Adipocyte (in vitro differentiated cells): ENCODE results near the gene MAGEA11.
"Not testable (repeated sequence)": the region's sequence is repeated elsewhere in the genome, so short reads cannot be mapped to it uniquely, and the experiment has no call there.

Source experiments
- DNase-seq: peaks from one replicate; pipeline ENCODE4 v3.0.0-alpha.2; 2015; ENCODE audit warnings: low read depth
- H3K27me3 ChIP-seq: replicated peaks from 2 replicates; pipeline ENCODE4 v1.7.0; 2013; ENCODE audit warnings: mild to moderate bottlenecking, low read length, moderate library complexity; ENCODE audit not compliant: control insufficient read depth, insufficient read depth
- H3K36me3 ChIP-seq: 2 replicates; pipeline ENCODE4 v1.7.0; 2013; ENCODE audit warnings: low read length, mild to moderate bottlenecking, moderate library complexity; ENCODE audit not compliant: control insufficient read depth, insufficient read depth, severe bottlenecking
- H3K4me1 ChIP-seq: 2 replicates; pipeline ENCODE4 v1.7.0; 2013; ENCODE audit warnings: mild to moderate bottlenecking, low read length, moderate library complexity; ENCODE audit not compliant: control insufficient read depth, insufficient read depth
- H3K4me3 ChIP-seq: 2 replicates; pipeline ENCODE4 v1.7.0; 2013; ENCODE audit warnings: mild to moderate bottlenecking, low read length, moderate library complexity
- H3K9ac ChIP-seq: 2 replicates; pipeline ENCODE4 v1.7.0; 2013; ENCODE audit warnings: mild to moderate bottlenecking, low read length, moderate library complexity
- H3K9me3 ChIP-seq: 2 replicates; pipeline ENCODE4 v1.7.0; 2013; ENCODE audit warnings: mild to moderate bottlenecking, low read length, moderate library complexity; ENCODE audit not compliant: control insufficient read depth

MAGEA11 gene

DNA sequence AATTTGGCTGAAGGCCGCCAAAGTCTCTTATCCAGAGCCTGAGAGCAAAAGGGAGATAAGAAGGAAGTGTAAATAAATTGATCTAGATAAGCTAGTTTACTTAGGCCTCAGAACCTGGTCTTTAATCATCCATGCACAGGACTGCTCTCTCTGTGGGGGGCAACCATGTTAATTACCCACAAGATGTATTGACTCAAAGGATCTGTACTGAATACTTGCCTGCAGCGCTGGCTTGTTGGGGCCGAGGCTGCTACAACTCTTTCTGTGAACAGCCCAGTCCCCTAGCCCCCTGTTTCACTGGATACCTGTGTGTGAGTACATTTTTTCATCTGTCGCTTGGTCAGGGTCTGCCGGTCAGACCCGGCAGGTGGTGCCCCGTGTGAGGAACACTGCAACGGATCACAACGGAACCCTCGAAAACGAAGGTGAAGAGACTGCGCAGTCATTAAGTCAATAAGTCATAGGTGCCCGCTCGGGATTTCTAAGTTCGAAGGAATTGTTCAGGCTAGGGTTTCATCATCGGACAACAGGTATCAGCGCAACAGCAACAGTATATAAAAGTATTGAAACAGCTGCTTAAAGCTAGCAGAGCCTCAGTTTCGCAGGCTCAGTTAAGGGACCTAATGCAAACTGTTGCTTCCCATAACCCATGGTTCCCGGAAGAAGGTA lies 8.3 kb downstream of the MAGEA11 start:
- H3K9ac ChIP-seq, result no peak overlapping the region
- no peak for DNase-seq
- no peak overlapping the region for H3K4me3 ChIP-seq
- no peaks in the 10 kb centered on the region for H3K36me3 ChIP-seq
- peaks cover 11% of the 10 kb centered on the region for H3K27me3 ChIP-seq
- H3K9me3 ChIP-seq, result no peaks in the 10 kb centered on the region
- no peaks in the 10 kb centered on the region for H3K4me1 ChIP-seq

DNA sequence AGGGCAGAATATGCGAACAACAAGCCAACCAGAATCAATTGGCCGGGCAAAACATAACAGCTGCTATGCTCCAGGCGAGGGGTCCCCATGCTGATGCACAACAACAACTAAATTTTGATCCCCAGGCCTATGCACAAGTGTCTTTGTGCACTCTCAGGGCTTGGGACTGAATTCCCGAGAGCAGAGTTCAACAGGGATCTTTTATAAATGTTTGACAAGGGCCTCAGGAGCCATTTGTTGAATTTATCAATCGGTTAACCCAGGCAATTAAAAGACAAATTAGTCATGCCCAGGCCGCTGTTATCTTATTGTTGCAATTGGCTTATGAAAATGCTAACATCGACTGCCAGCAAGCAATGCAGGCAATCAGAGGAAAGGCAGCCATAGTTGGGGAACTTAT lies 9.4 kb downstream of the MAGEA11 start:
- DNase-seq, H3K36me3 ChIP-seq, H3K4me3 ChIP-seq, H3K9me3 ChIP-seq, H3K9ac ChIP-seq, H3K4me1 ChIP-seq, H3K27me3 ChIP-seq: not testable (repeated sequence)

DNA sequence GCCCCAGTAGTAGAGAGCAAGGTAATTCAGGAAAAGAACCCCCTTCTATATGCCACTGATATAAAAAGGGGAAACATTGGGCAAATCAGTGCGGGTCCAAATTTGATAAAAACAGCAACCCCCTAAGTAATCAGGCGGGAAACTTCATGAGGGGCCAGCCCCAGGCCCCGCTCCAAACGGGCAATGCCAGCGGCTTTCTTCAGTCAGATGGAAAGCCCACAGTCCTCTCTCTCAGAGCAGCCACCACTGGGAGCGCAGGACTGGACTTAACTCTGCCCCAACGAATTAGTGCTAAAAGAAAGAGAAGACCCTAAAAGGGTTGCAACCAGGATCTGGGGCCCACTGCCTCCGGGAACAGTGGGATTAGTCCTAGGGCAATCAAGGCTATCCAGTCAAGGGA lies 9.9 kb downstream of the MAGEA11 start:
- no peak overlapping the region for H3K9ac ChIP-seq
- peaks cover 8% of the 10 kb centered on the region for H3K27me3 ChIP-seq
- no peaks in the 10 kb centered on the region for H3K9me3 ChIP-seq
- DNase-seq, result no peak
- no peak overlapping the region for H3K4me3 ChIP-seq
- H3K4me1 ChIP-seq, result no peaks in the 10 kb centered on the region
- no peaks in the 10 kb centered on the region for H3K36me3 ChIP-seq

GRCh38 chrX:149723583-149724118 lies 11.8 kb downstream of the MAGEA11 start:
- not testable (repeated sequence) for H3K36me3 ChIP-seq, H3K9me3 ChIP-seq, H3K27me3 ChIP-seq, H3K4me1 ChIP-seq, H3K4me3 ChIP-seq, H3K9ac ChIP-seq, DNase-seq

- not testable (repeated sequence) for DNase-seq, H3K27me3 ChIP-seq, H3K4me1 ChIP-seq, H3K9me3 ChIP-seq, H3K9ac ChIP-seq, H3K36me3 ChIP-seq, H3K4me3 ChIP-seq
These were observed 15.4 kb downstream of the MAGEA11 start for GRCh38 chrX:149727308-149727707.

DNA sequence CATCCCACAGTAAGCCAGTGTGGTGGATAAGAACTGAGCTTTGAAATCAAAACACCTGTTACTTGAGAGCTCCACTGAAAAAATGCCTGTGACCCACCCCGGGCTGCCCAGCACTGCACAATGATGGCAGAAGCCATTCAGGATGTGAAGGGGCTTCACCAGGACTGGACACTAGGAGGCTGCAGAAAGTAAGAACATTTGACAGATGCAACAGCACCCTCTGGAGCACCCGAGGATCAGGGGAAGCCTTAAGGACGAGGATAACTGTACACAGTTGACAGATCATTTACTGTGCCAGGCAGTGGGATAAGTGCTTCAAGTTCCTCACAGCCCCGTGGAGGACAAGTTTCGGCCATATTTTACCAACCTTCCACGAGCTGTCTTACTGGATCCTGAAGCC lies 30.4 kb downstream of the MAGEA11 start:
- H3K9me3 ChIP-seq, H3K27me3 ChIP-seq, DNase-seq, H3K9ac ChIP-seq, H3K4me1 ChIP-seq, H3K36me3 ChIP-seq, H3K4me3 ChIP-seq: not testable (repeated sequence)

DNA sequence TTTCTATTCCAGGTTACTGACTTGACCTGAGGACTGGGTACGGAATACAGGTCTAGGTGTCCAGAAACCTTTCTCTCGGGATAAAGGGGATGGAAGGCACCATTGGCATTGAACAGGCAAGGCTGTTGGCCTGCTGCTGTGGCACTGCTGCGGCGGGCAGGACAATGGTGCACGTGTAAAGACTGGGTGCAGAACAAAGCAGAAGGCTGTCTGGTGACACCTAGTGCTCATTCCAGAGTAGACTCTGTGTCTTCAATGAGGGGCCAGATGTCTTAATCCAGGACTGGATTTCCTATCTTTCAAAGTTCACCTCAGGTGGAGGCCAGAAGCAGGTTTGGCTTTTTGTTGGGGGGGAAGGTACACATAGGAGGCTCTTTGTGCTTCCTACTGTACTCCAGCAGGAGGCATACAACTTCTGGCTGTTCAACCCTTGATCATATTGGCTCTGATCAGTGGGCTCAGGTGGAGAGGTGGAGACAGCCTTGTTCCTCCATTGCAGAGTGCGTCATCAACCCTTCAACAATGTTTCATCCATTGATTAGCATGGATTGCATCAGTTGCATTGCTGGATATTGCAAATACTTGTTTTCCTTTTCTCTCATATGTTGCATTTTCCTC lies 34.6 kb downstream of the MAGEA11 start:
- not testable (repeated sequence) for H3K4me1 ChIP-seq, H3K9ac ChIP-seq, H3K27me3 ChIP-seq, H3K4me3 ChIP-seq, H3K36me3 ChIP-seq, DNase-seq, H3K9me3 ChIP-seq

- peaks cover 22% of the 10 kb centered on the region for H3K27me3 ChIP-seq
- H3K4me1 ChIP-seq, result no peaks in the 10 kb centered on the region
- no peak for DNase-seq
- H3K4me3 ChIP-seq, result no peak overlapping the region
- H3K9ac ChIP-seq, result no peak overlapping the region
- H3K9me3 ChIP-seq, result no peaks in the 10 kb centered on the region
- no peaks in the 10 kb centered on the region for H3K36me3 ChIP-seq
These were observed 45.6 kb downstream of the MAGEA11 start for GRCh38 chrX:149757206-149758067.

DNA sequence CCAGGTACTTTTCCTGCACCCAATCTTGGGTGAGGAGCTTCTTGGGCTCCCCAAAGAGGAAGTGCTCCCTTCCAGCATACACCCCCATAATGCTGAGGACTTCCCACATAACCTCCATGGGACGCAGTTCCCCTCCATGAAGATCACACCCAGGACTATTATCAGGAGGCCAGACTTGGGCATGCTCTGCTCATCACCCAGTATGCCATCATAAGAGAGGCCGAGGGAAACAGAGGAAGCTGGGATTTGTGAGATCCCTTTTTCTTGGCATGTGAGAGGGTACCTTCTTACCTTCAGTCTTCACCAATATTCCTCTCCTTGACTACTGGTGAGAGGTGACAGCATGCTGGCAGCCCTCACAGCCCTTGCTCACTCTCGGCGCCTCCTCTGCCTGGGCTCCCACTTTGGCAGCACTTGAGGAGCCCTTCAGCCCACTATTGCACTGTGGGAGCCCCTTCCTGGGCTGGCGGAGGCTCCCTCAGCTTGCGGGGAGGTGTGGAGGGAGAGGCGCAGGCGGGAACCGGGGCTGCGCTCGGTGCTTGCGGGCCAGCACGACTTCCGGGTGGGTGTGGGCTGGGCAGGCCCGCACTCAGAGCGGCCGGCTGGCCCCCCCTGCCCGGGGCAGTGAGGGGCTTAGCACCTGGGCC lies 46.3 kb downstream of the MAGEA11 start:
- no peaks in the 10 kb centered on the region for H3K4me1 ChIP-seq

DNA sequence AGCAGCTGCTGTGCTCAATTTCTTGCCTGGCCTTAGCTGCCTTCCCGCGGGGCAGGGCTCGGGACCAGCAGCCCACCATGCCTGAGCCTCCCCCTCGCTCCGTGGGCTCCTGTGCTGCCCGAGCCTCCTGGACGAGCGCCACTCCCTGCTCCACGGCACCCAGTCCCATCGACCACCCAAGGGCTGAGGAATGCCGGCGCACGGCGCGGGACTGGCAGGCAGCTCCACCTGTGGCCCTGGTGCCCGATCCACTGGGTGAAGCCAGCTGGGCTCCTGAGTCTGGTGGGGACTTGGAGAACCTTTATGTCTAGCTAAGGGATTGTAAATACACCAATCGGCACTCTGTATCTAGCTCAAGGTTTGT lies 46.8 kb downstream of the MAGEA11 start:
- not testable (repeated sequence) for H3K36me3 ChIP-seq, H3K9ac ChIP-seq, DNase-seq, H3K4me3 ChIP-seq, H3K4me1 ChIP-seq, H3K9me3 ChIP-seq
- peaks cover 22% of the 10 kb centered on the region for H3K27me3 ChIP-seq

More for the DNA sequence above, 46.3 kb downstream of the MAGEA11 start:
- H3K9me3 ChIP-seq, result no peaks in the 10 kb centered on the region
- peaks cover 22% of the 10 kb centered on the region for H3K27me3 ChIP-seq
- DNase-seq, result no peak
- H3K4me3 ChIP-seq, result no peak overlapping the region
- H3K9ac ChIP-seq, result no peak overlapping the region
- H3K36me3 ChIP-seq, result no peaks in the 10 kb centered on the region

DNA sequence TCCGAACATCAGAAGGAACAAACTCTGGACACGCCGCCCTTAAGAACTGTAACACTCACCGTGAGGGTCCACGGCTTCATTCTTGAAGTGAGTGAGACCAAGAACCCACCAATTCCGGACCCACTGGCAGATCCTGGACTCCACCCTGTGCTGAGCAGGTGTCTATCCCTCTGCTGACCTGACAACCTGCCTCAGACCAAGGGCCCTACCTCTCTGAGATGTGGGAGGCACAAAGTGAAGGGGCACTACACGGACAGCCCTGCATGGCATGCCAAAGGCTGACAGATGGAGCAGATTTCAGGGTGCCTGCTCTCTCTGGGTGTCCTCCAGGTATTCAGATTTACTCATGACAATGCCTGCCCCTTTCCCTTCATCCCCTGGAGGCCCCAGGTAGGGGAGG lies 48.0 kb downstream of the MAGEA11 start:
- Histone ChIP-seq H3K4me3 (no peak overlapping the region), H3K27me3 (peaks cover 20% of the 10 kb centered on the region), H3K9me3 (no peaks in the 10 kb centered on the region), H3K4me1 (no peaks in the 10 kb centered on the region), H3K9ac (no peak overlapping the region), H3K36me3 (no peaks in the 10 kb centered on the region)
- DNase-seq, result no peak
